BLaER1 treated with 17β-estradiol and CSF1 and Interleukin-3, amounts not matched to agents 10 nM and 100 nM (cell line): ENCODE results near the gene UBR1.

ENCODE experiments used
- H3K27ac ChIP-seq, 11 experiments: shearing (Covaris generic); formaldehyde crosslinking; 2 replicates each; pipeline ENCODE4 v1.8.1; 2022
- H3K27me3 ChIP-seq, 11 experiments: shearing (Covaris generic); formaldehyde crosslinking; 2 replicates each; pipeline ENCODE4 v1.8.1; 2022
- H3K36me3 ChIP-seq, 11 experiments: shearing (Covaris generic); formaldehyde crosslinking; 2 replicates each; pipeline ENCODE4 v1.8.1; 2022
- H3K4me1 ChIP-seq, 10 experiments: shearing (Covaris generic); formaldehyde crosslinking; 2 replicates each; pipeline ENCODE4 v1.8.1; 2022
- H3K4me2 ChIP-seq, 11 experiments: shearing (Covaris generic); formaldehyde crosslinking; 2 replicates each; pipeline ENCODE4 v1.8.1; 2022
- H3K4me3 ChIP-seq, 10 experiments: shearing (Covaris generic); formaldehyde crosslinking; 2 replicates each; pipeline ENCODE4 v1.8.1; 2022
- H3K9ac ChIP-seq, 11 experiments: shearing (Covaris generic); formaldehyde crosslinking; 2 replicates each; pipeline ENCODE4 v1.8.1; 2022
- H3K9me3 ChIP-seq, 11 experiments: shearing (Covaris generic); formaldehyde crosslinking; replicated peaks in 1 of 11; 2 replicates each; pipeline ENCODE4 v1.8.1; 2022
- H4K20me1 ChIP-seq, 11 experiments: shearing (Covaris generic); formaldehyde crosslinking; 2 replicates each; pipeline ENCODE4 v1.8.1; 2022
- Cebpa-rat ChIP-seq, 11 experiments: shearing (Covaris generic); IDR thresholded peaks; 2 replicates each; pipeline ENCODE4 v1.8.1; 2022

The UBR1 gene

GRCh38 chr15:43121863-43122262 is 16.0 kb upstream of the UBR1 start:
- Histone ChIP-seq H3K4me1 (peaks cover 7 to 36% (median 24%) of the 10 kb centered on the region in 10 experiments), H3K36me3 (no peaks in the 10 kb centered on the region), H3K27ac (no peak overlapping the region), H3K27me3 (peaks cover 0 to 20% (median 14%) of the 10 kb centered on the region in 11 experiments; a peak in 11 of 22 replicates), H3K4me3 (no peak overlapping the region), H3K4me2 (peak overlapping the region in 7 of 11 experiments; percentile 83 to 97 (median 87); a peak in 12 of 22 replicates), H4K20me1 (no peaks in the 10 kb centered on the region), H3K9me3 (no peaks in the 10 kb centered on the region; a peak in 1 of 22 replicates), H3K9ac (no peak overlapping the region)
- no peak for TF ChIP-seq Cebpa-rat (IDR thresholded peaks at IDR 0.05)

- Histone ChIP-seq H3K4me3 (no peak overlapping the region), H3K27ac (peak overlapping the region in 2 of 11 experiments; percentile 15 to 39; a peak in 2 of 22 replicates), H4K20me1 (no peaks in the 10 kb centered on the region), H3K36me3 (no peaks in the 10 kb centered on the region), H3K9me3 (no peaks in the 10 kb centered on the region; a peak in 1 of 22 replicates), H3K4me2 (peak overlapping the region in 7 of 11 experiments; percentile 4 to 50 (median 26); a peak in 8 of 22 replicates), H3K9ac (no peak overlapping the region), H3K4me1 (peaks cover 7 to 36% (median 24%) of the 10 kb centered on the region in 10 experiments), H3K27me3 (peaks cover 0 to 20% (median 14%) of the 10 kb centered on the region in 11 experiments; a peak in 11 of 22 replicates)
- no peak for TF ChIP-seq Cebpa-rat (IDR thresholded peaks at IDR 0.05)
Measured at GRCh38 chr15:43118829-43119228, 13.0 kb upstream of the UBR1 start.

- Histone ChIP-seq H3K4me2 (peak overlapping the region in 7 of 11 experiments; percentile 4 to 50 (median 26); a peak in 8 of 22 replicates), H3K36me3 (no peaks in the 10 kb centered on the region), H3K9me3 (no peaks in the 10 kb centered on the region; a peak in 1 of 22 replicates), H3K4me1 (peaks cover 7 to 31% (median 24%) of the 10 kb centered on the region in 10 experiments), H3K27ac (peak overlapping the region in 2 of 11 experiments; percentile 15 to 39; a peak in 2 of 22 replicates), H3K4me3 (no peak overlapping the region), H3K9ac (no peak overlapping the region), H4K20me1 (no peaks in the 10 kb centered on the region), H3K27me3 (peaks cover 0 to 15% (median 12%) of the 10 kb centered on the region in 11 experiments; a peak in 11 of 22 replicates)
- no peak for TF ChIP-seq Cebpa-rat (IDR thresholded peaks at IDR 0.05)
Measured at GRCh38 chr15:43118286-43118685, 12.4 kb upstream of the UBR1 start.

GRCh38 chr15:43111354-43111753 is 5.5 kb upstream of the UBR1 start:
- Histone ChIP-seq H3K9ac (no peak overlapping the region), H3K4me1 (peaks cover 5 to 15% (median 6%) of the 10 kb centered on the region in 10 experiments; a peak in 16 of 20 replicates), H3K9me3 (no peaks in the 10 kb centered on the region; a peak in 1 of 22 replicates)

GRCh38 chr15:43107751-43108150 is 1.9 kb upstream of the UBR1 start:
- Histone ChIP-seq H3K9ac (no peak overlapping the region), H3K4me1 (peaks cover 14 to 35% (median 24%) of the 10 kb centered on the region in 10 experiments), H3K36me3 (peaks cover 0 to 18% (median 12%) of the 10 kb centered on the region in 11 experiments; a peak in 15 of 22 replicates), H3K4me3 (no peak overlapping the region), H3K4me2 (no peak overlapping the region), H3K27me3 (no peaks in the 10 kb centered on the region), H4K20me1 (peaks cover 0 to 8% (median 0%) of the 10 kb centered on the region in 11 experiments; a peak in 5 of 22 replicates), H3K27ac (no peak overlapping the region), H3K9me3 (no peaks in the 10 kb centered on the region)
- no peak for TF ChIP-seq Cebpa-rat (IDR thresholded peaks at IDR 0.05)

More at GRCh38 chr15:43111354-43111753, 5.5 kb upstream of the UBR1 start:
- Histone ChIP-seq H4K20me1 (no peaks in the 10 kb centered on the region), H3K27ac (no peak overlapping the region), H3K27me3 (no peaks in the 10 kb centered on the region), H3K4me3 (no peak overlapping the region), H3K4me2 (no peak overlapping the region), H3K36me3 (no peaks in the 10 kb centered on the region)
- no peak for TF ChIP-seq Cebpa-rat (IDR thresholded peaks at IDR 0.05)

GRCh38 chr15:43106486-43106829 is 620 bp upstream of the UBR1 start:
- Histone ChIP-seq H3K4me1 (peaks cover 14 to 35% (median 24%) of the 10 kb centered on the region in 10 experiments), H3K36me3 (peaks cover 8 to 31% (median 25%) of the 10 kb centered on the region in 11 experiments; a peak in 21 of 22 replicates), H3K27ac (peak overlapping the region; percentile 76 to 86 (median 80)), H4K20me1 (peaks cover 0 to 21% (median 0%) of the 10 kb centered on the region in 11 experiments; a peak in 6 of 22 replicates), H3K9ac (peak overlapping the region; percentile 74 to 88 (median 85)), H3K27me3 (no peaks in the 10 kb centered on the region), H3K9me3 (no peaks in the 10 kb centered on the region), H3K4me2 (peak overlapping the region; percentile 82 to 94 (median 86)), H3K4me3 (peak overlapping the region; percentile 73 to 85 (median 82))
- TF ChIP-seq Cebpa-rat (IDR thresholded peaks at IDR 0.05) = no peak

- Histone ChIP-seq H3K27ac (peak overlapping the region; percentile 76 to 86 (median 80)), H3K36me3 (peaks cover 19 to 44% (median 38%) of the 10 kb centered on the region in 11 experiments), H4K20me1 (peaks cover 0 to 33% (median 0%) of the 10 kb centered on the region in 11 experiments; a peak in 10 of 22 replicates), H3K9ac (peak overlapping the region; percentile 74 to 88 (median 85)), H3K9me3 (no peaks in the 10 kb centered on the region), H3K4me2 (peak overlapping the region; percentile 84 to 99 (median 91)), H3K4me3 (peak overlapping the region; percentile 73 to 85 (median 82)), H3K4me1 (peaks cover 14 to 35% (median 24%) of the 10 kb centered on the region in 10 experiments), H3K27me3 (no peaks in the 10 kb centered on the region)
- no peak for TF ChIP-seq Cebpa-rat (IDR thresholded peaks at IDR 0.05)
Measured at GRCh38 chr15:43105077-43105736, 631 bp downstream of the UBR1 start.

GRCh38 chr15:43104426-43104825 is 1.4 kb downstream of the UBR1 start:
- Histone ChIP-seq H3K27me3 (no peaks in the 10 kb centered on the region), H3K4me1 (peaks cover 14 to 35% (median 24%) of the 10 kb centered on the region in 10 experiments), H3K4me2 (peak overlapping the region; percentile 84 to 99 (median 91)), H3K4me3 (peak overlapping the region; percentile 73 to 85 (median 82); a peak in 19 of 20 replicates), H4K20me1 (peaks cover 0 to 40% (median 0%) of the 10 kb centered on the region in 11 experiments; a peak in 10 of 22 replicates), H3K36me3 (peaks cover 22 to 51% (median 45%) of the 10 kb centered on the region in 11 experiments), H3K27ac (peak overlapping the region in 1 of 11 experiments; percentile 86; a peak in 1 of 22 replicates), H3K9ac (peak overlapping the region in 10 of 11 experiments; percentile 81 to 88 (median 85); a peak in 11 of 22 replicates), H3K9me3 (no peaks in the 10 kb centered on the region)
- TF ChIP-seq Cebpa-rat (IDR thresholded peaks at IDR 0.05) = no peak

GRCh38 chr15:43103907-43104306 is 1.9 kb downstream of the UBR1 start:
- Histone ChIP-seq H3K9ac (no peak overlapping the region), H3K4me3 (peak overlapping the region in 1 of 10 experiments; percentile 81; a peak in 2 of 20 replicates), H3K27me3 (no peaks in the 10 kb centered on the region), H3K27ac (no peak overlapping the region), H3K4me2 (peak overlapping the region; percentile 84 to 99 (median 91); a peak in 18 of 22 replicates), H4K20me1 (peaks cover 0 to 44% (median 0%) of the 10 kb centered on the region in 11 experiments; a peak in 11 of 22 replicates), H3K4me1 (peaks cover 14 to 35% (median 24%) of the 10 kb centered on the region in 10 experiments), H3K9me3 (no peaks in the 10 kb centered on the region), H3K36me3 (peaks cover 22 to 57% (median 51%) of the 10 kb centered on the region in 11 experiments)
- no peak for TF ChIP-seq Cebpa-rat (IDR thresholded peaks at IDR 0.05)
